ENCODE measurements around the gene TREML2.
A peak's percentile ranks its signal among the peaks of the same experiment; 100 is the strongest.
"Not testable (repeated sequence)": the region's sequence is repeated elsewhere in the genome, so short reads cannot be mapped to it uniquely, and the experiment has no call there.

TREML2 gene

DNA sequence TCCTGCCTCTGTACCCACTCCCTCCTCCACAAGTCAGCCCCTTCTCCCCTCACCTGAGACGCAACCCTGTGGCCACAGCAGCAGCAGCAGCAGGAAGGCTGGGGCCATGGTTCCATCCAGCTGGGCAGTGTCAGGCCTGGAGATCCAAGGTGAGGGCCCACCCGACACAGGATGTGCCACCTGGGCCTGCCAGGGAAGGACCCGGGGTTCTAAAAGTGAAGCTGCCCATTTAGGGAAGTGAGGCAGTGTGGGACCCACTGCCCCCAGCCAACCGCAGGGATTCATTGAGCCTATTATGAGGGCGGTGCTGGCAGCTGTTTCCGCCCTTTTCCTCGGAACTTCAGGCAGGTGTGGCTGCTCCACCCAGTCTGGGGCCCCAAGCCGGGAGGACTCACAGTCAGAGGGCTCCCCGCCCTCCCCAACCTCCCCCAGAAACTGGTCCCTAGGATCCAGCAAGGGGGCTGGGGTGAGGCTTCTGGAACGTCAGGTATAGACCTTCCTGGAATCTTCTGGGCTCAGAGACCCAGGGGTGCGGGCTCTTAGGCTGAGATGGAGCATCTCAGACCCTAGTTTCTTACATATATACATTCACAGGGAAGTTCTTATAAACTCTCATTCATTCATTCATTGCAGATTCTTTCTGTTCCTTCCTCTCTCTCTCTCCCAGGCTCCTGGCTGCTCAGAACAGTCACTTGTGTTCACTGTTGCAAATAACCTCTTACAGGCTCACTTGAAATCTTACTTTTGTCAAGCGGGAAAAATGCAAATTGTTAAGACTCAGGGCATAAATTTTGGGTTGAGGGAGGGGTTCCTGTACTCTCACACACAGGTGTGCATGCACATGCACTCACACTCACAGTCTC is at the start of gene TREML2:
TSS of gene TREML2 (minus strand) at position 249 of the 863 bp plus-strand sequence. CDS start at position 108, 141 bp downstream.
- no peak for DNase-seq

- DNase-seq, result no peak
Observed at GRCh38 chr6:41247882-41248705, 47.1 kb upstream of the TREML2 start.

DNA sequence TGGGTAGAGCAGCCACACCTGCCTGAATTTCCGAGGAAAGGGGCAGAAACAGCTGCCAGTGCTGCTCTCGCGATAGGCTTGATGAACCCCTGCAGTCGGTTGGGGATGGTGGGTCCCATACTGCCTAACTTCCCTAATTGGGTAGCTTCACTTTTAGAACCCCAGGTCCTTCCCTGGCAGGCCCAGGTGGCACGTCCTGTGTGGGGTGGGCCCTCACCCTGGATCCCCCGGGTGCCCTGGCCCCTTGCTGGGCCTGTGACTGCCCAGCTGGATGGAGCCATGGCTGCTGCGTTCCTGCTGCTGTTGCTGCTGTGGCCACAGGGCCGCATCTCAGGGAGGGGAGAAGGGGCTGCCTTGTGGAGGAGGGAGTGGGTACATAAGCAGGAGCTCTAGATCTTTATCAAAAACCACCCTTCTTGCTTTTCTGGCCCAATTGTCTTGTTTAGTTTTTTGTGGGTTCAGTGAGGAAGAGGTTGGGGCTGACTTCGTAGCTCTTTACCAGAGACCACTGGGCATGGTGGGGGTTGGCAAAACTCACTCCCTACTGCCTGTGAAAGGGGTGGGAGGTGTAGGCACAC is 46.4 kb upstream of the TREML2 start:
- no peak for DNase-seq

GRCh38 chr6:41246529-41246928 is 45.6 kb upstream of the TREML2 start:
- not testable (repeated sequence) for DNase-seq

- DNase-seq, result no peak
Observed at GRCh38 chr6:41239467-41240159, 38.7 kb upstream of the TREML2 start.

- DNase-seq, result no peak
Observed at GRCh38 chr6:41237128-41237527, 36.2 kb upstream of the TREML2 start.

- no peak for DNase-seq
Observed at GRCh38 chr6:41236276-41236675, 35.3 kb upstream of the TREML2 start.

DNA sequence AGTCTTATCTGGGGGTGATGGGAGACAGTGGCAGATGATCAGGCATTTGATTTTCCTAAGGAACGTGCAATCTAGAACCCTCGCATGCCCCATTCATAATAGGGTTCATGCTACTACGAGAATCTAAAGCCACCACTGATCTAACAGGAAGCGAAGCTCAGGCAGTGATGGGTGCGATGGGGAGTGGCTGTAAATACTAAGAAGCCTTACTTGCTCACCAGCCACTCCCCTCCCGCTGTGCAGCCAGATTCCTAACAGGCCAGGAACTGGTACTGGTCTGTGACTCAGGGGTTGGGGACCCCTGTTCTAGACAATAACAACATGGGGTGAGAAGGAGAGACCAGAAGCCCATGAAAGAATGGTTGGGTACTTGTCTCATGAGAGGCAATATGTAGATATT is 31.7 kb upstream of the TREML2 start:
- no peak for DNase-seq

GRCh38 chr6:41231246-41231645 is 30.3 kb upstream of the TREML2 start:
- DNase-seq, result no peak

GRCh38 chr6:41229721-41230120 is 28.8 kb upstream of the TREML2 start:
- DNase-seq, result no peak

DNA sequence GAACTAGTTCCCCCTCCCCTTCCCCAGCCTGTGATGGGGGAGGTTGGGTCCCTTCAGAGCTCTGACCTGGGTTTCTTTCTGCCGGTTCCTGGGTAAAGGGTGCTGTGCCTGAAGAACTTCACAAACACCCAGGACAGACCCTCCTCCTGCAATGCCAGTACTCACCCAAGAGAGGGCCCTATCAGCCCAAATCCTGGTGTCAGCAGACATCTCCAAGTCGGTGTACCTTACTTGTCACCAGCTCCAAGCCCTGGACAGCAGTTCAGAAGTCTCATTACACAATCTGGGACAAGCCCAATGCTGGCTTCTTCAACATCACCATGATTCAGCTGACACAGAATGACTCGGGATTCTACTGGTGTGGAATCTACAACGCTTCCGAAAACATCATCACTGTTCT is 27.7 kb upstream of the TREML2 start:
- no peak for DNase-seq

- no peak for DNase-seq
Observed at GRCh38 chr6:41228096-41228495, 27.1 kb upstream of the TREML2 start, which contains the start of gene TREML4. Gene TREML4, plus strand, starts transcription at chr6:41228349. Its CDS starts 79 bp downstream, at chr6:41228428.

- peak; percentile 44 for DNase-seq
Observed at GRCh38 chr6:41226752-41227151, 25.8 kb upstream of the TREML2 start.

- no peak for DNase-seq
Observed at GRCh38 chr6:41224800-41225199, 23.9 kb upstream of the TREML2 start.

- no peak for DNase-seq
Observed at GRCh38 chr6:41222513-41222912, 21.6 kb upstream of the TREML2 start.

DNA sequence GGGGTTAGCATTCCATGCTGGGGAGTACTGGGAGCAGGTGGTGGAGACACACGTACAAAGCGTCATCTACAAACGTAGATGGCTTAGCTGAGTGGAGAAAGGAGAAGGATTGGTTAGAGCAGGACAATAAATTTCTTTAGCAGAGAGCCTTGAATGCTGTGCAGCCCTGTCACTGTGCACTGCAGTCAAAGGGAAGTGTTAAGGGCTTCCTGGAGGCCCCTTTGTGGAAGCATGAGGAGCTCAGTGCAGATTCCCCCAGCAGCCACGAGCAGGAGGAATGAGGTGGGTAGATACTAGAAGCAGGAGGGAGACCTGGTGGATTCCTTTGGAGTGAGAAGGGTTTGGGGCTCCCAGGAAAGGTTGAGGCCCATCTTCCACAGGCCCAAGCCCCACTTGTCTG is 21.1 kb upstream of the TREML2 start:
- DNase-seq, result no peak

DNA sequence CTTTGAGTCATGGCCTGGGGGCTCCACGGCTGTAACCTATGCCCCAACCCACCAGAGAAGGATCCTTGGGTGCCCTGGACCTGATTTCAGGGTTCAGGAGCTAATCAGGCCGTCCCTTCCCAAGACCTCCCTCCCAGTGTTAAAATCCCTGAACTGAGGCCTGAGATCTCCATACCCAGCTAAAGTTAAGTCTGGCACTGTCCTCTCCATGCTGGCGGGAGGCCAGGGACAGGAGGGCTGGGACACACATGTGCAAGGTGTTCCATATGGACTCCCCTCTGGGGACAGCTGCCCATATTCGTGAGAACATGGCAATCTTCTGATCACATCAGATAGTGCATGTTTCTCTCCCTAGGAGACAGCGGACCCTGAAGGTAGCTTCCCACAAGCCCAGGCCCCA is 15.7 kb upstream of the TREML2 start:
- DNase-seq, result no peak

DNA sequence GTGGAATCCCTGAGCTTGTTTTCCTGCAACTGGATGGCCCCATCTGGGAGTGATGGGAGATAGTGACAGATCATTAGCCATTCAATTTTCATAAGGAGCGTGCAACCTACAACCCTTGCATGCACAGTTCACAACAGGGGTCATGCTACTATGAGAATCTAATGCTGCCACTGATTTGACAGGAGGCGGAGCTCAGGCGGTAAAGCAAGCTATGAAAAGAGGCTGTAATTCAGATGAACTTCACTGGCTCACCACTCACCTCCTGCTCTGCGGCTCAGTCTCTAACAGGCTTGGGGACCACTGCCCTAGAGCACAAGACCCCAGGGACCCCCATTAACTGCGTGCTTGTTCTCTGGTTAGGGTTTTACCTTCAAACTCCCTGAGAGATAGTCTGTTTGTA is 14.8 kb upstream of the TREML2 start:
- no peak for DNase-seq

DNA sequence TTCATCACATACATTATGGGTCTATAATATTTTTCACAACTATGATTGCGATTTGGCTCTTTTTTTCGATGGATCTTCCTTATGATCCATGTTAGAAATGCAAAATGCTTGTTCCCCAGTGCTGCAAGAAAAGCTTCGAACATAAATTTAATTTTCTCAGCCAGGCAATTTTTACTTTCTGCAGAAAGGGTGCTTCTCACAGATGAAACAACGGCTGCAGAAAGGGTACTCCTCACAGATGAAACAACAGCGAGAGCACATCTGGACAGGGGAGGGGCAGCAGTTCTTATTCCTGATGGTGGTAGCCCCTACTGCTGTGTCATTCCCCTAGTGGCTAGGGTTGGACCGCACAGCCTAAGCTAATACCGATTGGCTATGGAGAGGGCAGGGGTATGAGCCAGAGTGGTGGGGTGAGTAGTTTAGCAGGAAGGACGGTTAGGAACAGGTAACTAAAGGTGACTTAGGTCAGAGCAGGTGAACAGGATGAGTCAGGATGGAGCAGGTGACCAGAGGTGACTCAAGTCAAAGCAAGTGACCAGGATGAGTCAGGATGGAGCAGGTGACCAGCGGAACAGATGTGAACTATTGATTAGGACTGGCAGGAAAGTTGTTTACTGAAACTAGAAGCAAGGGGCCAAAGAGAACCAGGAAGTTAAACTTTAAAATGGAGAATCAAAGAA is 13.8 kb upstream of the TREML2 start:
- DNase-seq, result no peak

GRCh38 chr6:41209547-41210320 is 8.8 kb upstream of the TREML2 start:
- no peak for DNase-seq

DNA sequence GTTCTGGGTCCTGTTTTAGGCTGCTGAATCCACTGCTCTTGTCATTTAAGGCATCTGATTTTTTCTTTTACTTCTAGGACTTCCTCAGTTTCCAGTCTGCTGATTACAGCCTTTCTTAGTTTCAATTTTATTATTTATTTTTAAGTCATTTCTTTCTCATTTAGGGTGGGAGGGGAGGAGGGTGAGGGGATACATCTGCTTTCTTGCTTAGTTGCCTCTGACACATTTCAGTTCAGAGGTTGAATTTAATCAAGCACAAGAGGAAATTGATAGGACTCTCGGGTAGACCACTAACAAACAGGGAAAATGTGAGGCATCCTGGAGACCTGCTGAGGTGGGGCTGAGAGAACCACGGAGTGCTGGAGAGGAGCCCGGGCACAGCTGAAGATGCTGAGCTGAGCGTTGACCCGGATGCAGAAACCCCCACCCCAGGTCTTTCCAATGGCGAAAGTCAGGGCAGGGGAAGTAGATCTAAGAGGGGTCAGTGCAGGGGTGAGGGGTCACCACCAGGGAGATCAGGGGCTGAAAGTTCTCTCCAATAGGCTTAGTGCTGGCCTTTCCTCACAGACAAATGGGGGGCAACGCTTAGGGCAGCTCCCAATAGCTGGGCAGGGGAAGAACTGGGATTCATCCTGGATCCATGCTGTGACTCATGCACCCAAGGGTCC is 7.6 kb upstream of the TREML2 start:
- no peak for DNase-seq

Measured in NCI-H187 treated with DMSO at 0.1 percent for 48 hours (cell line).